A549 treated with CpdA at 1 μM for 4 hours (cell line): ENCODE data around the gene SEC22C. TPM values are rescaled to one million over a fixed set of nuclear protein-coding genes. Genes with fewer than 3 reads are reported as not detected.

Experiments used
- total RNA-seq: library from RNA; stranded (reverse); fragments of 200-300 nt; extraction: Qiagen RNA extraction; gene quantifications from 5 replicates; pipeline ENCODE4 v1.2.3, GENCODE V29; 2022; ENCODE audit warnings: low read depth

Gene SEC22C, protein sequence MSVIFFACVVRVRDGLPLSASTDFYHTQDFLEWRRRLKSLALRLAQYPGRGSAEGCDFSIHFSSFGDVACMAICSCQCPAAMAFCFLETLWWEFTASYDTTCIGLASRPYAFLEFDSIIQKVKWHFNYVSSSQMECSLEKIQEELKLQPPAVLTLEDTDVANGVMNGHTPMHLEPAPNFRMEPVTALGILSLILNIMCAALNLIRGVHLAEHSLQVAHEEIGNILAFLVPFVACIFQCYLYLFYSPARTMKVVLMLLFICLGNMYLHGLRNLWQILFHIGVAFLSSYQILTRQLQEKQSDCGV
- 28.1 to 33.1 TPM (median 31.0 TPM) in 5 replicates for total RNA-seq

DNA sequence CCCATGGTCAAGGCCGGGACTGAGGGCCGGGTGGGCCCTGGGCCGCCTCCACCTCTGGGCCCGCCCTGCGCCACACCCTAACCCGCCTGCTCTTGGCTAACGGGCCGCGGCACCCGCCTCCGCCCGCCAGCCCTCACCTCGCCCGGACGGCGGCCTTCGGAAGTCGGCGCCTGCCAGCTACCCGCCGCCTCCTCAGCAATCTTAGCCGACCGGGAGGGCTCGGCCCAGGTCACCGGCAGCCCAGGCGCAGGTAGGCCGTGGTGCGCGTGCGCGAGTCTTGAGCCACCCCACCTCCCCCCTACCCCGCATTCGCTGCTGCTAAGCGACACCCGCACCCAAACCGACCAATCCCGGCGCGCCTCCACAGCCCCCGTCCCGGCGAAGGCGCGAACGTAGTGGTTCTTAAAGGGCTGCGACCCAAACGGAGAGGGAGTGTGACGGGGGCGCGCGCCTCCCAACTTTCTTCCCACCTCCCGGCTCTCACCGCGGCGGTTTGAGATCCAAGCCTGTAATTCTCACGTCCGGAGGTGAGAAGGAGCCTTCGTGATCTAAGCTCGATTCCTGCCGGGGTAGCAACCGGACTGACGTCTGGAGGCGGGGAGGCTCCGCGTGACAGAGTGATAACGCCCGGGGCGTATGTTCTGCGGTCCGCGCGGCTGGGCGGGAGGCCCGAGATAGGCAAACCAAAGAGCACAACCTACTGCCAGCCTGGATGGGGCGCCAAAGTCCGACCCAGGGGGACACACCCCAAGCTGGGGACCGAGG lies at the start of gene SEC22C:
TSS of gene SEC22C (minus strand) at position 259 of the 765 bp plus-strand sequence. CDS start 12,921 bp downstream, outside the sequence.

DNA sequence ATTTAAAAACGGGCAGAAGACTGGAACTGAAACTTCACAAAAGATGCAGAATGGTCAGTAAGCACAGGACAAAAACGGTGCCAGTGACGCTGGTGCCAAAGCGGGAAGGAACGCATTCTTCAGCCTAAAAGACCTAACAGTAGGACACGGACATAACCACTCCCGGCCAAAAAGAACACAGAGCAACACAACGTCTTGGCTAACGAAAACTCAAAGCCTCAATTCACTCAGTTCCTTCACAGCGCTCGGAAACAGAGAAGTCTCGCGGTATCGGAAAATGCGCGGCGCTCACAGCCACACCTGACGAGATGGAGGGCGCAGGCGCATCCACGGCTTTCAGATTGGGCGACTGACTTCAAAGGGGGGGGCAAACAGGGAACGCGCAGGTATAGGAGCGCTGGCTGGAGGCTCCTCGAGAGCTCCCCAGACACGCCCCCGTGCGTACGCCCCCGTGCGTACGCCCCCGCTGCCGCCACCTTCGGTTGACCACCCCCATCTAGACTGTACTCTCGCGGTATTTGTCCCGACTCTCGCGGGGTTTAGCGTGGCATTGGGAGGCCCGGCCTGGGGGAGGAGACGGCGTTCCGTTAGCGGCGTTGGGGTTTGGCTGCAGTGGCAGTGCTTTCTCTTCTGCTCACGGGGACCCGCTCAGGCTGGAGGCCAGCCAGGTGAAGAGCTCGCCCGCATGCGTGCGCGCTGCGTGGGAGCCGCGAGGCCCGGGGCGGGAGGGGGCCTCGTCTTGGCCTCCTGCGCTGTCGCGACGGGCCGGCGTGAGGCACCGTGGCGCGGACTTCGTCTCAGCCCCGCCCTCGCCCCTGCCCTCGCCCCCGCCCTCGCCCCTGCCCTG lies 18.6 kb upstream of the SEC22C start, which contains the start of gene NKTR:
TSS of gene NKTR (plus strand) at position 576 of the 847 bp plus-strand sequence. CDS start 321 bp downstream, outside the sequence.

DNA sequence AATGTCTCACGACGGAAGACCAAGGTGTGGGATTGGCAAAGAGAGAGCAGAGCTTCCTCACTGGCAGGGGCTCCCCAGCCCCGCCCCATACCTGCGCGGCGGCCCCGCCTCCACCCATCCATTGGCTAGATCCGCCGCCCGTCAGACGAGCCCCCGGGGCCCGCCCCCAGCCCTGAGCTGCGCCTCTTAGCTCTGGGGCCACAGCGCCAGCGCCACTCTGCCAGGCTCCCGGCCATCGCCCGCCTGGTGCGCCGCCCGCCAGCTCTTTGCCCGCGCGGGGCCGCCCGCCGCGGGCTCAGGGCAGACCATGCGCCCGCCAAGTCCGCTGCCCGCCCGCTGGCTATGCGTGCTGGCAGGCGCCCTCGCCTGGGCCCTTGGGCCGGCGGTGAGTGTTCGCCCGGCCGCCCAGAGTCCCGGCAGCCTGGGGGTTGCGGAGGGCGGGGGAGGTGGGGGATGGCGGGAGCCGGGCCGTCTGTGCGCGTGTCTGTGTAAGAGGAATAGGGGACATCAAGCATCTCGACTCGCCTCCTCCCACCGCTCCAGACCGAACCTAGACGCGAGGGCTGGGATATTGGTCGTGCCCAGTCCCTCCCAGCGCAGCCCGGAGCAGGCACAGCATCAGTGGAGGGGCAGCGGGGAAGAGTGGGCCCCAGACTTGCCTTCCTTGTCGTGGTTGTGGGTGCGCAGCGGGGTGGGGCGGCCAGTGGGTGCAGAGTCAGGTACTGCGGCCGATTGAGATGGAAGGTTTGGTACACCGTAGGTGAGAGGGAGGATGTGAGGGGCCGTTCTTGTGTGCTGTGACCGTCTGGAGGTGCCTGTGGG lies 79.1 kb downstream of the SEC22C start, which contains the start of gene VIPR1:
TSS of gene VIPR1 (plus strand) at position 215 of the 822 bp plus-strand sequence. CDS start at position 308, 93 bp downstream.

Other genes starting within 250 kb of the SEC22C start
- gene LYZL4, start 171.4 kb downstream of the SEC22C start, total RNA-seq = not detected in 5 replicates
- 0.54 to 0.73 TPM (median 0.58 TPM) in 5 replicates for gene VIPR1, start 79.3 kb downstream of the SEC22C start, total RNA-seq
- gene SS18L2, start 8.9 kb upstream of the SEC22C start, total RNA-seq = 19.0 to 21.7 TPM (median 20.3 TPM) in 5 replicates
- gene NKTR, start 18.7 kb upstream of the SEC22C start, total RNA-seq = 9.2 to 13.9 TPM (median 11.6 TPM) in 5 replicates
- 4.7 to 7.5 TPM (median 5.9 TPM) in 5 replicates for gene ZBTB47, start 71.7 kb upstream of the SEC22C start, total RNA-seq
- not detected in 5 replicates for gene KLHL40, start 103.6 kb upstream of the SEC22C start, total RNA-seq
- gene HHATL, start 120.8 kb upstream of the SEC22C start, total RNA-seq = not detected in 5 replicates
- gene CCDC13, start 191.3 kb upstream of the SEC22C start, total RNA-seq = 0.28 to 0.98 TPM (median 0.43 TPM) in 5 replicates
- gene HIGD1A, start 222.5 kb upstream of the SEC22C start, total RNA-seq = 66.2 to 97.5 TPM (median 72.6 TPM) in 5 replicates
- gene ACKR2, start 227.5 kb upstream of the SEC22C start, total RNA-seq = 0.07 TPM in 1 of 5 replicates, not detected in the others